Sigmoid colon (tissue), 7 donors: Measurements from ENCODE around the gene BST1. TPM values are rescaled to one million over a fixed set of nuclear protein-coding genes. Genes with fewer than 3 reads are reported as not detected.

ENCODE experiments used
- DNase-seq: peaks from one replicate; pipeline ENCODE4 v3.0.0-alpha.2; 2019
- H3K27ac ChIP-seq, 4 donors: fragments of 200-600 bp; sonication (generic); one replicate each; pipeline ENCODE4 v1.5.1; 2016 to 2019; ENCODE audit warnings: mild to moderate bottlenecking in 1 of 4
- H3K27me3 ChIP-seq, 3 donors: fragments of 200-600 bp; sonication (generic); one replicate each; pipeline ENCODE4 v1.5.1; 2019; ENCODE audit warnings: mild to moderate bottlenecking in 1 of 3
- H3K36me3 ChIP-seq, 4 donors: fragments of 200-600 bp; sonication (generic); one replicate each; pipeline ENCODE4 v1.5.1; 2016 to 2019
- H3K4me1 ChIP-seq, 4 donors: fragments of 200-600 bp; sonication (generic); one replicate each; pipeline ENCODE4 v1.5.1; 2017 to 2019
- H3K4me3 ChIP-seq, 4 donors: fragments of 200-600 bp; sonication (generic); one replicate each; pipeline ENCODE4 v1.5.1; 2017 to 2019; ENCODE audit warnings: mild to moderate bottlenecking in 2 of 4, moderate library complexity in 1 of 4
- H3K9me3 ChIP-seq, 4 donors: fragments of 200-600 bp in 3 of 4; sonication (generic) in 3 of 4; one replicate each; pipeline versions ENCODE4 v1.5.1 to v1.6.1; 2013 to 2019
- CTCF ChIP-seq, 4 experiments: fragments of 450-650 bp in 3 of 4; fragments of 200-600 bp in 1 of 4; IDR thresholded peaks; one replicate each; pipeline ENCODE4 v1.5.1; 2016 to 2019; ENCODE audit warnings: antibody characterized with exemption in 4 of 4, mild to moderate bottlenecking in 3 of 4, moderate library complexity in 2 of 4
- EP300 ChIP-seq, 4 donors: sonication (generic); formaldehyde crosslinking; IDR thresholded peaks; one replicate each; pipeline ENCODE4 v1.6.1; 2017; ENCODE audit warnings: antibody characterized with exemption in 4 of 4
- POLR2A ChIP-seq, 2 donors: fragments of 450-650 bp; IDR thresholded peaks; one replicate each; pipeline ENCODE4 v1.6.1; 2016; ENCODE audit warnings: antibody characterized with exemption in 2 of 2, mild to moderate bottlenecking in 2 of 2, moderate library complexity in 2 of 2
- POLR2AphosphoS5 ChIP-seq, 4 donors: sonication (generic); formaldehyde crosslinking; IDR thresholded peaks; one replicate each; pipeline ENCODE4 v1.6.1; 2017; ENCODE audit warnings: antibody characterized with exemption in 4 of 4
- WGBS, 2 donors: extraction: QIAGEN DNeasy Blood & Tissue Kit; methylation state at CpG; one replicate each; pipeline ENCODE4 v1.1.7; 2013; 5-methylcytosine and 5-hydroxymethylcytosine counted together
- intact Hi-C: fragments of 100-400 bp; cut with DNase I; formaldehyde crosslinking; loops from one replicate; pipeline ENCODE4 v1.15.1; 2023
- polyA plus RNA-seq, 3 donors: library from polyadenylated mRNA; stranded (reverse); fragments of 200-250 nt; gene quantifications; one replicate each; pipeline ENCODE4 v1.2.3, GENCODE V29; 2013
- total RNA-seq, 4 donors: library from RNA; depleted of rRNA; stranded (reverse); fragments of >200 nt; gene quantifications; one replicate each; pipeline ENCODE4 v1.1.0, GENCODE V29; 2016
- donor health status: healthy with polysubstance abuse.
- donor health status: Bipolar disorder and iron deficiency.
- donor health status: healthy.

BST1 gene
- total and polyA plus RNA-seq, 7 donors: 4.8 to 11.8 (median 5.4) TPM

GRCh38 chr4:15753081-15753480, 50.2 kb downstream of the BST1 start:
- intact Hi-C loops: no loop called here
- DNase-seq: no peak

GRCh38 chr4:15753786-15754185, 50.9 kb downstream of the BST1 start:
- peak; percentile 67 for DNase-seq
- intact Hi-C loops: no loop called here
- no peaks in the 10 kb centered on the region for H3K4me1 ChIP-seq

More at GRCh38 chr4:15753081-15753480, 50.2 kb downstream of the BST1 start:
- TF ChIP-seq CTCF (IDR thresholded peaks at IDR 0.05): no peak
- no peak for TF ChIP-seq POLR2A (IDR thresholded peaks at IDR 0.05)
- no peak for TF ChIP-seq EP300 (IDR thresholded peaks at IDR 0.05)
- TF ChIP-seq POLR2AphosphoS5 (IDR thresholded peaks at IDR 0.05): no peak
- Histone ChIP-seq H3K9me3 (no peaks in the 10 kb centered on the region), H3K36me3 (no peaks in the 10 kb centered on the region), H3K27ac (no peak overlapping the region), H3K4me3 (no peak overlapping the region), H3K27me3 (no peaks in the 10 kb centered on the region), H3K4me1 (no peaks in the 10 kb centered on the region)
- 91 to 96% methylated on average over 6 of the region's 6 CpGs for WGBS, 2 donors

GRCh38 chr4:15754323-15754722, 51.5 kb downstream of the BST1 start:
- Histone ChIP-seq H3K27ac (no peak overlapping the region), H3K4me1 (no peaks in the 10 kb centered on the region), H3K27me3 (no peaks in the 10 kb centered on the region), H3K36me3 (no peaks in the 10 kb centered on the region), H3K9me3 (no peaks in the 10 kb centered on the region), H3K4me3 (no peak overlapping the region)
- WGBS, 2 donors: 46 to 78% methylated on average over 4 of the region's 4 CpGs
- no peak for DNase-seq
- TF ChIP-seq EP300 (IDR thresholded peaks at IDR 0.05): no peak
- no peak for TF ChIP-seq POLR2AphosphoS5 (IDR thresholded peaks at IDR 0.05)
- TF ChIP-seq CTCF (IDR thresholded peaks at IDR 0.05): no peak
- TF ChIP-seq POLR2A (IDR thresholded peaks at IDR 0.05): no peak
- intact Hi-C loops: no loop called here

More at GRCh38 chr4:15753786-15754185, 50.9 kb downstream of the BST1 start:
- Histone ChIP-seq H3K9me3 (no peaks in the 10 kb centered on the region), H3K27ac (no peak overlapping the region), H3K27me3 (no peaks in the 10 kb centered on the region), H3K4me3 (no peak overlapping the region), H3K36me3 (no peaks in the 10 kb centered on the region)
- TF ChIP-seq POLR2A (IDR thresholded peaks at IDR 0.05): no peak
- TF ChIP-seq POLR2AphosphoS5 (IDR thresholded peaks at IDR 0.05): no peak
- TF ChIP-seq CTCF (IDR thresholded peaks at IDR 0.05): no peak
- no peak for TF ChIP-seq EP300 (IDR thresholded peaks at IDR 0.05)
- 41 to 61% methylated on average over 4 of the region's 4 CpGs for WGBS, 2 donors

DNA sequence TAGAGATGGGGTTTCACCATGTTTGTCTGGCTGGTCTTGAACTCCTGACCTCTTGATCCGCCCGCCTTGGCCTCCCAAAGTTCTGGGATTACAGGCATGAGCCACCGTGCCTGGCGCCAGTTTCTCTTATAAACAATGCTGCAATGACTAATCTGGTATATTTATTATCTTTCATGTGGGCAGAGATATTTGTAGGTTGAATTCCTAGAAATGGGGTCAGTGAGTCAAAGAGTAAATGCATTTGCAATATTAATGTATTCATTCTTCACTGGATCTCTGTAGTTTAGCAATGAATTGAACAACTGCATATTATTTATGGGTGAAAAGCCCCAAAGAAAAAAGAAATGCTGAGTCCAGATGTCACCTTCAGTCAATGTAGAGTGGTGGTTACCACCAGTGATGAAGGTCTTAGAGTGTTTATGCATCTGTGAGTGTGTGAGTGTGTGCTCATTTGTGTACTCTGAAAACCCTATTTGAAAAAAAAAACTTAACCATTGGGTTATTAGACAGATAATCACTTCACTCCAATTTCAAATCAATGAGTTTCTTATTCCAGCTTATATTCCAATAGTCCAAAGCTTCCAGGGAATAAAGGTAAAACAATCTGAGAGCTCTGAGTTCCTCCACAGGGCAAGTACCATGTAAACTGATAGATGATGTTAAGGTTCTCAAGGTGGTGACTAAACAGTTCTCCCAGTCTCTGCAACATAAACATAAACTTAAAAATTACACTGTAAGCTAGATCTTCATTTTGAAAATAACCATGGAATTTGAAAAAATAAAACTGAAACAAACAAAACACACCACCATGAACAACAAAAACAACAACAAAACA, 52.7 kb downstream of the BST1 start:
- no peaks in the 10 kb centered on the region for H3K4me1 ChIP-seq
- H3K9me3 ChIP-seq: no peaks in the 10 kb centered on the region
- no peak overlapping the region for H3K27ac ChIP-seq
- no peak for DNase-seq
- no peaks in the 10 kb centered on the region for H3K27me3 ChIP-seq
- H3K4me3 ChIP-seq: no peak overlapping the region
- no peaks in the 10 kb centered on the region for H3K36me3 ChIP-seq
- 75 to 82% methylated on average over 4 of the region's 4 CpGs for WGBS, 2 donors
- TF ChIP-seq CTCF (IDR thresholded peaks at IDR 0.05): no peak
- no peak for TF ChIP-seq POLR2AphosphoS5 (IDR thresholded peaks at IDR 0.05)
- TF ChIP-seq POLR2A (IDR thresholded peaks at IDR 0.05): no peak
- TF ChIP-seq EP300 (IDR thresholded peaks at IDR 0.05): no peak
- intact Hi-C loops: no loop called here
